ENCODE data around the gene IL10RA. TPM values are rescaled to one million over a fixed set of nuclear protein-coding genes. Genes with fewer than 3 reads are reported as not detected.

IL10RA gene
- total and polyA plus RNA-seq, 4 donors, result 2.3 to 11.6 (median 9.2) TPM

GRCh38 chr11:118042796-118043195 is 56.6 kb downstream of the IL10RA start:
- H3K9ac ChIP-seq (ENCODE audit: low read depth in 1 of 2, low read length in 2 of 2), result no peak overlapping the region
- peaks cover 0 to 6% (median 1%) of the 10 kb centered on the region in 4 donors for H3K4me1 ChIP-seq (ENCODE audit: control insufficient read depth in 4 of 4, insufficient read depth in 4 of 4, low read length in 3 of 4)
- no peak overlapping the region for H3K4me3 ChIP-seq (ENCODE audit: low read depth in 1 of 3, low read length in 3 of 3)
- DNase-seq (ENCODE audit: low spot score), result no peak
- no peaks in the 10 kb centered on the region for H3K27me3 ChIP-seq (ENCODE audit: control insufficient read depth in 4 of 4, insufficient read depth in 4 of 4, low read length in 3 of 4)
- TF ChIP-seq JUND (IDR thresholded peaks at IDR 0.05) (no peak), HNF4A (conservative IDR thresholded peaks at IDR 0.05) (no peak), YY1 (IDR thresholded peaks at IDR 0.05) (no peak), EGR1 (IDR thresholded peaks at IDR 0.05; ENCODE audit: low read depth in 2 of 2) (no peak), HNF4G (IDR thresholded peaks at IDR 0.05) (no peak), NR2F2 (IDR thresholded peaks at IDR 0.05) (no peak), MAX (IDR thresholded peaks at IDR 0.05) (no peak), FOXA1 (IDR thresholded peaks at IDR 0.05) (no peak), SP1 (IDR thresholded peaks at IDR 0.05) (no peak)
- TF ChIP-seq, protein P1, sequence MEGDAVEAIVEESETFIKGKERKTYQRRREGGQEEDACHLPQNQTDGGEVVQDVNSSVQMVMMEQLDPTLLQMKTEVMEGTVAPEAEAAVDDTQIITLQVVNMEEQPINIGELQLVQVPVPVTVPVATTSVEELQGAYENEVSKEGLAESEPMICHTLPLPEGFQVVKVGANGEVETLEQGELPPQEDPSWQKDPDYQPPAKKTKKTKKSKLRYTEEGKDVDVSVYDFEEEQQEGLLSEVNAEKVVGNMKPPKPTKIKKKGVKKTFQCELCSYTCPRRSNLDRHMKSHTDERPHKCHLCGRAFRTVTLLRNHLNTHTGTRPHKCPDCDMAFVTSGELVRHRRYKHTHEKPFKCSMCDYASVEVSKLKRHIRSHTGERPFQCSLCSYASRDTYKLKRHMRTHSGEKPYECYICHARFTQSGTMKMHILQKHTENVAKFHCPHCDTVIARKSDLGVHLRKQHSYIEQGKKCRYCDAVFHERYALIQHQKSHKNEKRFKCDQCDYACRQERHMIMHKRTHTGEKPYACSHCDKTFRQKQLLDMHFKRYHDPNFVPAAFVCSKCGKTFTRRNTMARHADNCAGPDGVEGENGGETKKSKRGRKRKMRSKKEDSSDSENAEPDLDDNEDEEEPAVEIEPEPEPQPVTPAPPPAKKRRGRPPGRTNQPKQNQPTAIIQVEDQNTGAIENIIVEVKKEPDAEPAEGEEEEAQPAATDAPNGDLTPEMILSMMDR (IDR thresholded peaks at IDR 0.05; ENCODE audit: low read depth, low read length, missing input control), result no peak
- TF ChIP-seq, protein P2, sequence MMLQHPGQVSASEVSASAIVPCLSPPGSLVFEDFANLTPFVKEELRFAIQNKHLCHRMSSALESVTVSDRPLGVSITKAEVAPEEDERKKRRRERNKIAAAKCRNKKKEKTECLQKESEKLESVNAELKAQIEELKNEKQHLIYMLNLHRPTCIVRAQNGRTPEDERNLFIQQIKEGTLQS (IDR thresholded peaks at IDR 0.05), result no peak
- no peaks in the 10 kb centered on the region for H3K9me3 ChIP-seq (ENCODE audit: control insufficient read depth in 4 of 4, low read length in 3 of 4)
- H3K36me3 ChIP-seq (ENCODE audit: control insufficient read depth in 4 of 4, insufficient read depth in 3 of 4, low read depth in 1 of 4, low read length in 3 of 4), result no peaks in the 10 kb centered on the region
- whole genome bisulfite sequencing, result 73% methylated on average over 4 of the region's 4 CpGs
- no peak overlapping the region for H3K27ac ChIP-seq (ENCODE audit: low read depth in 1 of 2, low read length in 2 of 2)

DNA sequence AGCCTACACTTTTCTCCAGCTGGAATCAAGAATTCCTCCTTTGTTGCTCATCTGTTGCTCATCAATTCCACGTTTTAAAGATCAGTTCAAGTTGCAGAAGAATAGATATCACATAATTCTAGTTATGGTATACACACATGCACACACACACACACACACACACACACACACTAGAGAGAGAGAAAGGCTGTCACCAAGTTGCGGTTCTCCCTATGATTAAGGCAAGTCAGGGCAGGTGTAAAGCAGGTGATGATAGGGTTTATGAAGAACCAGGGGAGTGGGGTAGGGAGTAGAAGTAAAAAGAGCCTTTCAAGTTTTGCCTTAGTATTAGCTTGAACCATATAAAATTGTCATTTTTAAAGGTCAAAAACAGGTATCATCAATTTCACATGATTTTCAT is 59.0 kb downstream of the IL10RA start:
- Histone ChIP-seq H3K9ac (ENCODE audit: low read depth in 1 of 2, low read length in 2 of 2) (no peak overlapping the region), H3K27ac (ENCODE audit: low read depth in 1 of 2, low read length in 2 of 2) (no peak overlapping the region), H3K36me3 (ENCODE audit: control insufficient read depth in 4 of 4, insufficient read depth in 3 of 4, low read depth in 1 of 4, low read length in 3 of 4) (no peaks in the 10 kb centered on the region), H3K27me3 (ENCODE audit: control insufficient read depth in 4 of 4, insufficient read depth in 4 of 4, low read length in 3 of 4) (no peaks in the 10 kb centered on the region), H3K4me3 (ENCODE audit: low read depth in 1 of 3, low read length in 3 of 3) (no peak overlapping the region), H3K4me1 (ENCODE audit: control insufficient read depth in 4 of 4, insufficient read depth in 4 of 4, low read length in 3 of 4) (peaks cover 0 to 6% (median 1%) of the 10 kb centered on the region in 4 donors), H3K9me3 (ENCODE audit: control insufficient read depth in 4 of 4, low read length in 3 of 4) (no peaks in the 10 kb centered on the region)
- DNase-seq (ENCODE audit: low spot score), result no peak
- WGBS, result 84% methylated on average over 2 of the region's 2 CpGs
- TF ChIP-seq RXRA (IDR thresholded peaks at IDR 0.05) (no peak), GABPA (IDR thresholded peaks at IDR 0.05 in 1 of 2, conservative IDR thresholded peaks at IDR 0.05 in 1 of 2) (no peak), HNF4G (IDR thresholded peaks at IDR 0.05) (no peak)

DNA sequence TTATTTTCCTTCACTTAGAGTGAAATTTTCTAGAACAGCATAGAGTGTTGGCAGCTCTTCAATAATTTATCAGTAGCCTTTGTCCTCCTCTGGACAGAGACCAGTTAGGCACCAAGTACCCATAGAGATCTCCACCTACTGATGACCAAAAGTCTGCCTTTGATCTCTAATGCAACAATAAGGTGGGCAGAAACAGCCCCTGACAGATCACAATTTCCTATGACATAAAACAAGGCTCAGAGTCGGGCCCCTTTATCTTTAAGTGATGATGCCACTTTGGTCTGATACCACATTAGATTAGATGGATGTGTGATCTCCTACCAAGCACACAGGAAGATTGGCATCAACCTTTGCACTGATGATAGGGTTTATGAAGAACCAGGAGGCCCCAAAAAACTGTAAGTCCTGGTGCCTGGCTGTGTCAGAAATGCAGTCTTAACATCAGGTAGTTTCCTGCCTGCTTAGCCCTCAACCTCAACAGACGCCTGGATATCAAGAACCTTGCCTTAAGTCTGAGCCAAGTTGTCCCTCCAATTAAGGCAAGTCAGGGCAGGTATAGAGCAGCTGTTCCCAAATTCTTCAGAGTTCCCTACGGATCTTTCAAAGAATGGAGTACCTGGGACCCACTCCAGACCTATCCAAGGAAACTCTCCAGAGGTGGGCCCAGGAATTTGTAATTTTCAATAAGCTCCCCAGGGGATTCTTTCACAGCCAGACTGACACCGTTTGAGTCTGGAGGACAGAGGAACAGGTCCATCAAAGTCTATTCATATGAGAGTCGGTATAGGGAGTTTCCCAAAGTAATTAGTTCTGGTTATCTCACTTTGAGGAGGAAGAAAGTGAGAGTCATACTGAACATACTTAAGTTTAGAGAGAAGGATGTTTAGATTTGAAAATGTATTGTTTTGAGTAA is 60.1 kb downstream of the IL10RA start:
- Histone ChIP-seq H3K4me1 (ENCODE audit: control insufficient read depth in 4 of 4, insufficient read depth in 4 of 4, low read length in 3 of 4) (peaks cover 0 to 6% (median 1%) of the 10 kb centered on the region in 4 donors), H3K36me3 (ENCODE audit: control insufficient read depth in 4 of 4, insufficient read depth in 3 of 4, low read depth in 1 of 4, low read length in 3 of 4) (no peaks in the 10 kb centered on the region), H3K27ac (ENCODE audit: low read depth in 1 of 2, low read length in 2 of 2) (no peak overlapping the region), H3K9ac (ENCODE audit: low read depth in 1 of 2, low read length in 2 of 2) (no peak overlapping the region), H3K9me3 (ENCODE audit: control insufficient read depth in 4 of 4, low read length in 3 of 4) (no peaks in the 10 kb centered on the region), H3K4me3 (ENCODE audit: low read depth in 1 of 3, low read length in 3 of 3) (no peak overlapping the region), H3K27me3 (ENCODE audit: control insufficient read depth in 4 of 4, insufficient read depth in 4 of 4, low read length in 3 of 4) (no peaks in the 10 kb centered on the region)
- DNase-seq (ENCODE audit: low spot score), result no peak
- no peak for TF ChIP-seq HNF4G (IDR thresholded peaks at IDR 0.05)
- peak; percentile 30 to 35 for TF ChIP-seq HNF4A (conservative IDR thresholded peaks at IDR 0.05)
- no peak for TF ChIP-seq SP1 (IDR thresholded peaks at IDR 0.05)
- TF ChIP-seq REST (IDR thresholded peaks at IDR 0.05), result no peak
- TF ChIP-seq, protein P2 (IDR thresholded peaks at IDR 0.05), result no peak
- TF ChIP-seq RAD21 (IDR thresholded peaks at IDR 0.05), result no peak
- TF ChIP-seq, protein P1 (IDR thresholded peaks at IDR 0.05; ENCODE audit: low read depth, low read length, missing input control), result no peak
- 66% methylated on average over 5 of the region's 5 CpGs for WGBS

Data from liver (tissue), 9 donors.